Breast epithelium (tissue), 3 donors: Measurements from ENCODE around the gene MICOS13.

Source experiments
- POLR2AphosphoS5 ChIP-seq, 3 donors: sonication (generic); formaldehyde crosslinking; IDR thresholded peaks; one replicate each; pipeline ENCODE4 v1.6.1; 2017; ENCODE audit warnings: antibody characterized with exemption in 3 of 3
- TF ChIP-seq, protein P1 (sequence below), 3 donors: fragments of 450-650 bp; IDR thresholded peaks; one replicate each; pipeline ENCODE4 v1.5.1; 2016 to 2017; ENCODE audit warnings: antibody characterized with exemption in 3 of 3, mild to moderate bottlenecking in 3 of 3, moderate library complexity in 3 of 3

- no peak for TF ChIP-seq POLR2AphosphoS5 (IDR thresholded peaks at IDR 0.05)
- TF ChIP-seq, protein P1, sequence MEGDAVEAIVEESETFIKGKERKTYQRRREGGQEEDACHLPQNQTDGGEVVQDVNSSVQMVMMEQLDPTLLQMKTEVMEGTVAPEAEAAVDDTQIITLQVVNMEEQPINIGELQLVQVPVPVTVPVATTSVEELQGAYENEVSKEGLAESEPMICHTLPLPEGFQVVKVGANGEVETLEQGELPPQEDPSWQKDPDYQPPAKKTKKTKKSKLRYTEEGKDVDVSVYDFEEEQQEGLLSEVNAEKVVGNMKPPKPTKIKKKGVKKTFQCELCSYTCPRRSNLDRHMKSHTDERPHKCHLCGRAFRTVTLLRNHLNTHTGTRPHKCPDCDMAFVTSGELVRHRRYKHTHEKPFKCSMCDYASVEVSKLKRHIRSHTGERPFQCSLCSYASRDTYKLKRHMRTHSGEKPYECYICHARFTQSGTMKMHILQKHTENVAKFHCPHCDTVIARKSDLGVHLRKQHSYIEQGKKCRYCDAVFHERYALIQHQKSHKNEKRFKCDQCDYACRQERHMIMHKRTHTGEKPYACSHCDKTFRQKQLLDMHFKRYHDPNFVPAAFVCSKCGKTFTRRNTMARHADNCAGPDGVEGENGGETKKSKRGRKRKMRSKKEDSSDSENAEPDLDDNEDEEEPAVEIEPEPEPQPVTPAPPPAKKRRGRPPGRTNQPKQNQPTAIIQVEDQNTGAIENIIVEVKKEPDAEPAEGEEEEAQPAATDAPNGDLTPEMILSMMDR (IDR thresholded peaks at IDR 0.05) = no peak
Observed at GRCh38 chr19:5677136-5677535, 3.2 kb downstream of the MICOS13 start.
